ENCODE measurements around the gene CNTNAP5. TPM values are rescaled to one million over a fixed set of nuclear protein-coding genes. Genes with fewer than 3 reads are reported as not detected.

Gene CNTNAP5
- total RNA-seq, 2 experiments from 2014 or later, result not detected

DNA sequence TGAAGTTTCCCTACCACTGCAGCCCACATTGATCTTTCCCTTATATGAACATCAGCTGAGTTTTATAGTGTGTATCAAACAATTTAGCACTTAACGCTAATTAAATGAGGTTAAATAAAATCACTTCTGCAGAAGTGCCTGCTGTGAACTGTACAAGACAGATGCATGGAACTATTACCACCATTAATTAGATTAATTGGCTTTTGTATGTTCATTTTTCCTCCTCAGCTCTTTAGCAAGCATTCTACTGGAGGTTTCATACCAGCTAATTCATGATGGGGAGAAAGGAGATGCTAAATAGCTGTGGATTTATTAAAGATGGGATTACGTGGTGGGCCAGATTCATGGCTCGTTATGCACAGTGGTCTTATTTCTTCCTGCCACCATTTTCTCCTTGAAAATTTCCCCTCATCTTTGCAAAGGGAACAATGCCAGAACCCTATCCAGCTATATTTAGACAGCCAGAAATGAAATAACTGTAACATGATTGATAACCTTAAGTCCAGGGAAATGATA is 96.7 kb downstream of the CNTNAP5 start:
- no peaks in the 10 kb centered on the region for H3K36me3 Mint-ChIP-seq (ENCODE audit: low read depth)
- Histone ChIP-seq H3K27me3 (ENCODE audit: control insufficient read depth in 1 of 2, insufficient read depth in 2 of 2, low read length in 2 of 2) (no peaks in the 10 kb centered on the region), H3K27ac (ENCODE audit: low read depth in 1 of 2, low read length in 2 of 2) (no peak overlapping the region), H3K4me3 (ENCODE audit: low read length) (no peak overlapping the region), H3K36me3 (ENCODE audit: insufficient read depth, low read length) (no peaks in the 10 kb centered on the region), H3K4me1 (ENCODE audit: insufficient read depth, low read length) (no peaks in the 10 kb centered on the region), H3K9me3 (ENCODE audit: control insufficient read depth in 1 of 2, insufficient read depth in 1 of 2, low read length in 2 of 2) (peaks cover 0 to 6% of the 10 kb centered on the region in 2 experiments)
- POLR2A ChIA-PET, result no interaction called here
- H3K4me1 Mint-ChIP-seq (ENCODE audit: low read depth), result no peaks in the 10 kb centered on the region
- no peaks in the 10 kb centered on the region for H3K27me3 Mint-ChIP-seq
- ATAC-seq (ENCODE audit: poor library complexity) (no peak), DNase-seq (no peak)
- H3K4me3 Mint-ChIP-seq, result no peak overlapping the region
- TF ChIP-seq, protein P1, sequence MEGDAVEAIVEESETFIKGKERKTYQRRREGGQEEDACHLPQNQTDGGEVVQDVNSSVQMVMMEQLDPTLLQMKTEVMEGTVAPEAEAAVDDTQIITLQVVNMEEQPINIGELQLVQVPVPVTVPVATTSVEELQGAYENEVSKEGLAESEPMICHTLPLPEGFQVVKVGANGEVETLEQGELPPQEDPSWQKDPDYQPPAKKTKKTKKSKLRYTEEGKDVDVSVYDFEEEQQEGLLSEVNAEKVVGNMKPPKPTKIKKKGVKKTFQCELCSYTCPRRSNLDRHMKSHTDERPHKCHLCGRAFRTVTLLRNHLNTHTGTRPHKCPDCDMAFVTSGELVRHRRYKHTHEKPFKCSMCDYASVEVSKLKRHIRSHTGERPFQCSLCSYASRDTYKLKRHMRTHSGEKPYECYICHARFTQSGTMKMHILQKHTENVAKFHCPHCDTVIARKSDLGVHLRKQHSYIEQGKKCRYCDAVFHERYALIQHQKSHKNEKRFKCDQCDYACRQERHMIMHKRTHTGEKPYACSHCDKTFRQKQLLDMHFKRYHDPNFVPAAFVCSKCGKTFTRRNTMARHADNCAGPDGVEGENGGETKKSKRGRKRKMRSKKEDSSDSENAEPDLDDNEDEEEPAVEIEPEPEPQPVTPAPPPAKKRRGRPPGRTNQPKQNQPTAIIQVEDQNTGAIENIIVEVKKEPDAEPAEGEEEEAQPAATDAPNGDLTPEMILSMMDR (IDR thresholded peaks at IDR 0.05), result no peak
- no peak overlapping the region for H3K27ac Mint-ChIP-seq
- intact Hi-C loops (cut with DNase I, micrococcal nuclease), result no loop called here
- H3K9me3 Mint-ChIP-seq, result peaks cover 9% of the 10 kb centered on the region
- CTCF ChIA-PET, result no interaction called here

DNA sequence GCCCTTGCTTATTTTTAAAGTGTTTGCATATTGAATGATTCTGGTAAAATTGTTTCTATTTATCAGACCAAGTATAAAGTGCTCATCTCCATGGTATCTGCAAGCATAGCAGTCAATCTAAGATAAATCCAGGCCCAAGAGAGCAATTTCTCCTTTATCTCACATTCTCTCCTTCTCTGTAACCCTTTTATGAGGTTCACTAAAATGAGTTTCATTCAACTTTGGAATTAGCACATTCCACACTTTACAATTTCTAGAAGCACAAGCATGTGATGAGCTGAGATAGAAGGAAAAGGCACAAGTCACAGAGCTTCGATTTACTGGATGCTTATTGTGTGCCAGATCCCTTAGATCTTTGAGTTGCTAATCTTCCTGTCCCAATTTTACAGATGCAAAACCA is 97.3 kb downstream of the CNTNAP5 start:
- TF ChIP-seq, protein P1 (IDR thresholded peaks at IDR 0.05), result no peak
- no peaks in the 10 kb centered on the region for H3K4me1 ChIP-seq (ENCODE audit: insufficient read depth, low read length)
- no peak overlapping the region for H3K4me3 ChIP-seq (ENCODE audit: low read length)
- Mint-ChIP-seq H3K4me1 (ENCODE audit: low read depth) (no peaks in the 10 kb centered on the region), H3K27me3 (no peaks in the 10 kb centered on the region), H3K9me3 (peaks cover 9% of the 10 kb centered on the region), H3K36me3 (ENCODE audit: low read depth) (no peaks in the 10 kb centered on the region), H3K27ac (no peak overlapping the region), H3K4me3 (no peak overlapping the region)
- POLR2A ChIA-PET, result no interaction called here
- no peak for ATAC-seq (ENCODE audit: poor library complexity)
- no peaks in the 10 kb centered on the region for H3K27me3 ChIP-seq (ENCODE audit: control insufficient read depth in 1 of 2, insufficient read depth in 2 of 2, low read length in 2 of 2)
- H3K36me3 ChIP-seq (ENCODE audit: insufficient read depth, low read length), result no peaks in the 10 kb centered on the region
- peaks cover 0 to 6% of the 10 kb centered on the region in 2 experiments for H3K9me3 ChIP-seq (ENCODE audit: control insufficient read depth in 1 of 2, insufficient read depth in 1 of 2, low read length in 2 of 2)
- DNase-seq, result no peak
- no peak overlapping the region for H3K27ac ChIP-seq (ENCODE audit: low read depth in 1 of 2, low read length in 2 of 2)
- CTCF ChIA-PET, result no interaction called here
- intact Hi-C loops (cut with DNase I, micrococcal nuclease), result no loop called here

DNA sequence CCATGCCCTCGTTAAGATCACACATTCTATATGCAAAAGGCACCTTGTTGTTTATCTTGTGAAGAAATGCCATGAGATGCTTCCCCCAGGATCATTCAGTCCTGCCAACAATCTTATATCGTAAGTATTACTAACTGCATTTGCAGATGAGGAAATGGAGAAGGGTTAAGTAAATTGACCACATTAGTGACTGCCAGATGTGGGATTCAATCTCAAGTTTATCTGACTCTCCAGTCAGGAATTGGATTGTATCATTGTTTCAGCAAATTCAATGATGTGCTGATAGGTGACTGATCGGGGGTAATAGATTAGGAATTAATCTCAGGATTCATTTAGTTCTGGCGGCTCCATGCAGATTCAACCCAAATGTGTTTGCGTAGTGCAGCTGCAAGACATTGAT is 106.2 kb downstream of the CNTNAP5 start:
- Mint-ChIP-seq H3K4me1 (ENCODE audit: low read depth) (no peaks in the 10 kb centered on the region), H3K36me3 (ENCODE audit: low read depth) (no peaks in the 10 kb centered on the region), H3K9me3 (peaks cover 8% of the 10 kb centered on the region), H3K27ac (no peak overlapping the region), H3K27me3 (no peaks in the 10 kb centered on the region), H3K4me3 (no peak overlapping the region)
- ChIA-PET POLR2A (no interaction called here), CTCF (no interaction called here)
- Histone ChIP-seq H3K27ac (ENCODE audit: low read depth in 1 of 2, low read length in 2 of 2) (no peak overlapping the region), H3K9me3 (ENCODE audit: control insufficient read depth in 1 of 2, insufficient read depth in 1 of 2, low read length in 2 of 2) (no peaks in the 10 kb centered on the region), H3K36me3 (ENCODE audit: insufficient read depth, low read length) (no peaks in the 10 kb centered on the region), H3K4me3 (ENCODE audit: low read length) (no peak overlapping the region), H3K4me1 (ENCODE audit: insufficient read depth, low read length) (no peaks in the 10 kb centered on the region), H3K27me3 (ENCODE audit: control insufficient read depth in 1 of 2, insufficient read depth in 2 of 2, low read length in 2 of 2) (no peaks in the 10 kb centered on the region)
- intact Hi-C loops (cut with DNase I, micrococcal nuclease), result no loop called here
- ATAC-seq (ENCODE audit: poor library complexity) (no peak), DNase-seq (no peak)
- TF ChIP-seq, protein P1 (IDR thresholded peaks at IDR 0.05), result no peak
